ENCODE data around the gene AZU1. TPM values are rescaled to one million over a fixed set of nuclear protein-coding genes. Genes with fewer than 3 reads are reported as not detected.
A peak's percentile ranks its signal among the peaks of the same experiment; 100 is the strongest.

The AZU1 gene
- total RNA-seq, 1 experiment from 2014 or later, result 1.6 TPM

DNA sequence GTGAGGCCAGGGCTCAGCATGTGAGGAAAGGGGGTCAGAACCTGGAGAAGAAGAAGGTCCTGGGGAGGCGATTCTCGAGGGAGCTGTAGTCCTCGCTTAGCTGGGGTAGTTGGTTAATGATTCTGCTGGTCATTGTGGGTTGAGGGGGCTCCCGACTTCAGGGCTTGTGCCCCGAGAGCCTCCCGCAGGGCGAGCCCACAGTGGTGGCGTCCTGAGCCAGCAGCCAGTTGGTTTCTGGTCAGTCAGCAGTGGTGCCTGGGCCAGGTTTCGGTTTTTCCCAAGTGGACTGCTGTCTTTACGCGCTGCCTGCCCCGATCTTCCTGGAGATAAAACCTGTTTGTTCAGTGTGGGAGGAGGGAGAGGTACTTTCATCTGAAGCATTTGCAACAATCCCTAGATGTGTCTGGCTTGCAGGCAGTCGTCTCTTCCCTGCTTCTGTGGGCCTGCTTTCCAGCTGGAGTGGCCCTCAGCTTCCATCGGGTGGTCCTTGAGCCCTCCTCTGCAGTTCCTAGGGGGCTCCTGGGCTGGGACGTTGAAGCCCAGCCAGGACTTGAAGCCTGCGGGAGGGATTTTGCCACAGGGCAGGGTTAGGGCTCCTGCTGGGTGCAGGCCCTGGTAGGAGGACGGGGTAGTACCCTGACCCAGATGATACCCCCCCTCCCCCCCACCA lies 27.1 kb upstream of the AZU1 start:
- Histone ChIP-seq H4K8ac (replicated peaks; ENCODE audit: insufficient read length, low read depth, low read length) (no peak overlapping the region), H3K27ac (ENCODE audit: insufficient read length, low read depth, low read length) (no peak overlapping the region), H2BK20ac (ENCODE audit: low read depth, low read length, poor library complexity, severe bottlenecking) (no peak overlapping the region), H3K56ac (ENCODE audit: insufficient read length, low read depth, low read length) (no peak overlapping the region), H3K18ac (ENCODE audit: insufficient read length, low read depth, low read length) (no peak overlapping the region), H3K4ac (ENCODE audit: low read depth, low read length) (no peak overlapping the region), H3K27me3 (ENCODE audit: insufficient read depth, low read length) (no peaks in the 10 kb centered on the region), H3K79me2 (ENCODE audit: insufficient read depth, low read length) (peaks cover 63% of the 10 kb centered on the region), H3K79me1 (ENCODE audit: insufficient read depth, low read depth, low read length, poor library complexity, severe bottlenecking) (peaks cover 8% of the 10 kb centered on the region), H2BK12ac (ENCODE audit: insufficient read length, low read depth, low read length) (no peak overlapping the region), H3K4me1 (ENCODE audit: insufficient read depth, low read length) (no peaks in the 10 kb centered on the region; the same call in 1 of the 2 replicates), H3K23me2 (ENCODE audit: insufficient read length, low read depth, low read length, poor library complexity, severe bottlenecking) (peaks cover 9% of the 10 kb centered on the region), H3K4me2 (ENCODE audit: insufficient read depth, insufficient read length, low read length) (peak overlapping the region; percentile 24), H3T11ph (ENCODE audit: low read length) (no peak overlapping the region), H4K20me1 (ENCODE audit: control insufficient read depth, insufficient read depth, insufficient read length) (peaks cover 4% of the 10 kb centered on the region), H2BK5ac (ENCODE audit: insufficient read length, low read length) (no peak overlapping the region), H3K23ac (ENCODE audit: insufficient read length, low read depth, low read length) (no peak overlapping the region), H2BK15ac (ENCODE audit: low read depth, low read length) (no peak overlapping the region), H3K14ac (ENCODE audit: insufficient read depth, low read length) (no peak overlapping the region), H2AK5ac (ENCODE audit: insufficient read length, low read length) (no peak overlapping the region), H4K91ac (ENCODE audit: insufficient read length, low read depth, low read length) (no peak overlapping the region), H2BK120ac (ENCODE audit: low read depth, low read length, poor library complexity, severe bottlenecking) (no peak overlapping the region), H3K9ac (ENCODE audit: extremely low read depth, insufficient read length, low read length) (peak overlapping the region; percentile 20), H4K5ac (ENCODE audit: insufficient read length, low read depth, low read length) (no peak overlapping the region), H2AFZ (ENCODE audit: low read length) (no peak overlapping the region), H3K9me3 (ENCODE audit: control insufficient read depth, low read depth, low read length) (no peaks in the 10 kb centered on the region)
- peaks cover 25 to 39% of the 10 kb centered on the region in 2 experiments for H3K4me1 Mint-ChIP-seq
- H3K4me3 Mint-ChIP-seq, result peak overlapping the region; percentile 91 to 93
- H3K9me3 Mint-ChIP-seq, result no peaks in the 10 kb centered on the region; a peak in 1 of 5 replicates
- H3K36me3 Mint-ChIP-seq (ENCODE audit: insufficient read depth in 1 of 3, low read depth in 3 of 3), result peaks cover 45 to 63% (median 60%) of the 10 kb centered on the region in 3 experiments; a peak in 6 of 7 replicates
- DNase-seq, result no peak
- no peaks in the 10 kb centered on the region for H3K27me3 Mint-ChIP-seq (ENCODE audit: low read depth)
- TF ChIP-seq, protein P1, sequence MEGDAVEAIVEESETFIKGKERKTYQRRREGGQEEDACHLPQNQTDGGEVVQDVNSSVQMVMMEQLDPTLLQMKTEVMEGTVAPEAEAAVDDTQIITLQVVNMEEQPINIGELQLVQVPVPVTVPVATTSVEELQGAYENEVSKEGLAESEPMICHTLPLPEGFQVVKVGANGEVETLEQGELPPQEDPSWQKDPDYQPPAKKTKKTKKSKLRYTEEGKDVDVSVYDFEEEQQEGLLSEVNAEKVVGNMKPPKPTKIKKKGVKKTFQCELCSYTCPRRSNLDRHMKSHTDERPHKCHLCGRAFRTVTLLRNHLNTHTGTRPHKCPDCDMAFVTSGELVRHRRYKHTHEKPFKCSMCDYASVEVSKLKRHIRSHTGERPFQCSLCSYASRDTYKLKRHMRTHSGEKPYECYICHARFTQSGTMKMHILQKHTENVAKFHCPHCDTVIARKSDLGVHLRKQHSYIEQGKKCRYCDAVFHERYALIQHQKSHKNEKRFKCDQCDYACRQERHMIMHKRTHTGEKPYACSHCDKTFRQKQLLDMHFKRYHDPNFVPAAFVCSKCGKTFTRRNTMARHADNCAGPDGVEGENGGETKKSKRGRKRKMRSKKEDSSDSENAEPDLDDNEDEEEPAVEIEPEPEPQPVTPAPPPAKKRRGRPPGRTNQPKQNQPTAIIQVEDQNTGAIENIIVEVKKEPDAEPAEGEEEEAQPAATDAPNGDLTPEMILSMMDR (conservative IDR thresholded peaks at IDR 0.05), result no peak
- no CpG with 5 or more reads among the region's 17 CpGs for WGBS (ENCODE audit: extremely low coverage, insufficient read length, low lambda C conversion rate)
- peak overlapping the region; percentile 82 to 96 (median 87); a peak in 5 of 7 replicates for H3K27ac Mint-ChIP-seq
